Activated naive CD8-positive, alpha-beta T cell treated with anti-CD3 and anti-CD28 coated beads, Interleukin-2, amount 10 ng/mL, durations not matched to agents 7 days and 5 days (primary cell): ENCODE measurements around the gene GPR15LG. TPM values are rescaled to one million over a fixed set of nuclear protein-coding genes. Genes with fewer than 3 reads are reported as not detected.
"Not testable (repeated sequence)": the region's sequence is repeated elsewhere in the genome, so short reads cannot be mapped to it uniquely, and the experiment has no call there.

ENCODE experiments used
- ATAC-seq: fragments of 150-1000 bp; cut with Tn5 transposase; one replicate; pipeline ENCODE4 v1.10.0; 2021; ENCODE audit warnings: low read depth, moderate library complexity
- POLR2A ChIA-PET: fragments of 350-600 bp; sonication (Branson Sonifier 250); formaldehyde crosslinking; loops from one replicate; lab custom pipeline; 2021; ENCODE audit warnings: antibody characterized with exemption; lab: Charles Lee
- DNase-seq: peaks from one replicate; pipeline ENCODE4 v3.0.0; 2021
- H3K27ac Mint-ChIP-seq: one replicate; pipeline ENCODE4 v1.8.0; 2022; ENCODE audit warnings: mild to moderate bottlenecking, mixed read lengths
- H3K27me3 Mint-ChIP-seq: one replicate; pipeline ENCODE4 v1.8.0; 2022; ENCODE audit warnings: mild to moderate bottlenecking, moderate library complexity, mixed read lengths
- H3K36me3 Mint-ChIP-seq: one replicate; pipeline ENCODE4 v1.8.0; 2021; ENCODE audit warnings: mild to moderate bottlenecking, mixed read lengths
- H3K4me1 Mint-ChIP-seq: one replicate; pipeline ENCODE4 v1.8.0; 2021; ENCODE audit warnings: mixed read lengths
- H3K4me3 Mint-ChIP-seq: one replicate; pipeline ENCODE4 v1.8.0; 2022; ENCODE audit warnings: mild to moderate bottlenecking, moderate library complexity, mixed read lengths
- H3K9me3 Mint-ChIP-seq: one replicate; pipeline ENCODE4 v1.8.0; 2021; ENCODE audit warnings: mixed read lengths
- total RNA-seq, 2 experiments: library from RNA; stranded (reverse); gene quantifications; one replicate each; pipeline ENCODE4 v1.2.3, GENCODE V29; 2021

Gene GPR15LG
- total RNA-seq, 2 experiments from 2014 or later, result not detected

DNA sequence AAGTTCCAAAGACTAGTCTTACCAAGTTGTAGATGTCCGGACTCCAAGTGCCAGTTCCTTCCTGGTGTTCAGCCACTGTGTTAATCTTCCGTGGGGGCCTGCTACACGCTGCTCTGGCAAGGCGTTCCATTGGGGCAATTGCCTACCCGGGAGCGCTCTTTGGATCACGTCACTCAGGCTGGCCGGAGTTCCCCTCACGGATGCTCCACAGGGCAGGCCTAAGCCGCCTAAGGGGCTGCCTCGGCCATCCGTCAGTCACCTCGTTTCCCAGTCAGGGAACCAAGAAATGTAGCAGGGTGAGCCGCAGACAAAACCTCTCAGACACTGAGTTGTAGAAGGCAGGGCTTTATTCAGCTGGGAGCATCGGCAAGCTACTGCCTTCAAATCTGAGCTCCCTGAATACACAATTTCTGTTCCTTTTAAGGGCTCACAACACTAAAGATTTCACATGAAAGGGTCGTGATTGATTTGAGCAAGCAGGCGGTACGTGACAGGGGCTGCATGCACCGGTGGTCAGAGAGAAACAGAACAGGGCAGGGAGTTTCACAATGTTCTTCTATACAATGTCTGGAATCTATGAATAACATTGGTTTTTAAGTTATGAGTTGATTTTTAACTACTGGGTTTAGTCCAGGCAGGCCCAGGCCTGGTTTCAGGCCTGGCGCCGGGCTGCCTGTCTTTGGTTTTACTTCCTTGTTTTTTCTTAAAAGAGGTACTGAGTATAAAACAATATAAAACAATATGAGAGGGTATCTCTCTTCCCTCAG lies 1.7 kb upstream of the GPR15LG start:
- POLR2A ChIA-PET, result not testable (repeated sequence)

GRCh38 chr10:84172467-84173356 lies 889 bp upstream of the GPR15LG start:
- POLR2A ChIA-PET, result no interaction called here
- Mint-ChIP-seq H3K36me3 (no peaks in the 10 kb centered on the region), H3K27ac (peak overlapping the region; percentile 36), H3K27me3 (no peaks in the 10 kb centered on the region), H3K4me3 (no peak overlapping the region), H3K4me1 (peaks cover 4% of the 10 kb centered on the region), H3K9me3 (no peaks in the 10 kb centered on the region)
- ATAC-seq (no peak), DNase-seq (no peak)

More for the DNA sequence above, 1.7 kb upstream of the GPR15LG start:
- not testable (repeated sequence) for ATAC-seq, H3K4me1 Mint-ChIP-seq, H3K4me3 Mint-ChIP-seq, H3K27ac Mint-ChIP-seq, H3K9me3 Mint-ChIP-seq, DNase-seq, H3K36me3 Mint-ChIP-seq, H3K27me3 Mint-ChIP-seq

DNA sequence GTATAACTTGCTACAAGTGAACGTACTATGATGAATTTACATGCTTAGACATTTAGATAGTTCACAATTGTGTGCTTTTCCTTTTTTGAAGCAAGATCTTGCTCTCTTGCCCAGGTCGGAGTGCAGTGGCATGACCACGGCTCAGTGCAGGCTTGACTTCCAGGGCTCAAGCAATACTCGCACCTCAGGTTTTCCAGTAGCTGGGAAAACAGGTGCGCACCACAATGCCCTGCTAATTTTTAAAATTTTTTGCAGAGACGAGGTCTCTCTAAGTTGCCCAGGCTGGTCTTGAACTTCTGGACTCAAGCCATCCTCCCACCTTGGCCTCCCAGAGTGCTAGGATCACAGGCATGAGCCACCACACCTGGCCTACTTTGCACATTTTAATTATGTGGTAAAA lies 1.8 kb downstream of the GPR15LG start:
- POLR2A ChIA-PET, result no interaction called here
- Mint-ChIP-seq H3K9me3 (no peaks in the 10 kb centered on the region), H3K4me3 (no peak overlapping the region), H3K36me3 (no peaks in the 10 kb centered on the region), H3K27ac (no peak overlapping the region), H3K27me3 (no peaks in the 10 kb centered on the region), H3K4me1 (peaks cover 4% of the 10 kb centered on the region)
- no peak for DNase-seq
- ATAC-seq, result no peak

GRCh38 chr10:84176351-84176750 lies 2.8 kb downstream of the GPR15LG start:
- POLR2A ChIA-PET, result interaction anchor here (1.3 to 1.9 kb wide), 2 partner anchors 17 to 37 kb away, joined by 5 to 10 read pairs; partner anchors contain the start of gene GHITM
- no peaks in the 10 kb centered on the region for H3K27me3 Mint-ChIP-seq
- H3K9me3 Mint-ChIP-seq, result no peaks in the 10 kb centered on the region
- peaks cover 4% of the 10 kb centered on the region for H3K4me1 Mint-ChIP-seq
- ATAC-seq, result no peak
- no peaks in the 10 kb centered on the region for H3K36me3 Mint-ChIP-seq
- peak overlapping the region; percentile 75 for H3K27ac Mint-ChIP-seq
- H3K4me3 Mint-ChIP-seq, result no peak overlapping the region
- DNase-seq, result no peak

GRCh38 chr10:84176836-84177474 lies 3.4 kb downstream of the GPR15LG start:
- ATAC-seq (peak; percentile 12), DNase-seq (no peak)
- Mint-ChIP-seq H3K36me3 (no peaks in the 10 kb centered on the region), H3K27ac (peak overlapping the region; percentile 75), H3K4me3 (no peak overlapping the region), H3K4me1 (peaks cover 4% of the 10 kb centered on the region), H3K27me3 (no peaks in the 10 kb centered on the region), H3K9me3 (no peaks in the 10 kb centered on the region)
- POLR2A ChIA-PET, result interaction anchor here (0.9 to 1.9 kb wide), 6 partner anchors 16 to 38 kb away, joined by 3 to 10 read pairs (median 4); partner anchors contain the start of gene GHITM

DNA sequence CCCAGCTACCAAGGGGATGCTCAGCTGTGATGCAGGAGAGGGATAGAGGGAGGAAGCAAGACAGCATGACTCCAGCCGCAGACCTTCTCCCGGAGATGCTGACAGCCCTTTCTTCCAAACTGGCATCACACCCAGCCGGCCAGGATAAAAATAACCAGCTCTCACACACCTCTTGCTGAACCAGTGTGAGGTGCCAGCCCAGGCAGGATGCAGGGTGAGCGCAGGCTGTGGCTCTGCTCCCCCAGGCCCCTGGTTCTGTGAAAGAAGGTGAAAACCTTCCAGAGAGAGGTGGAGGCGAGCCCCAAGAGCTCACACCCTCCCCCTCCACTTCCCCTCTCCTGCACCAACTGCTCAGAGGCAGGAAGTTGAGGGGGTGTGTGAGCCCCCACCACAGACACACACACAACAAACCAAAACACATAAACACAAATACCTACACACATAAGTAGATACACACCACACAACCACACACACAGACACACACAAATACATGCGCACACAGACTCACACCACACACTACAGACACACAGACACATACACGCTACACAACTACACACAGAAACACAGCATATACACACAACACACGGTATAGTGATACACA lies 4.0 kb downstream of the GPR15LG start:
- DNase-seq (peak; percentile 66), ATAC-seq (peak; percentile 99)
- POLR2A ChIA-PET, result interaction anchor here (0.9 to 1.9 kb wide), 6 partner anchors 17 to 39 kb away, joined by 3 to 10 read pairs (median 4); partner anchors contain the start of gene GHITM
- Mint-ChIP-seq H3K27ac (no peak overlapping the region), H3K36me3 (no peaks in the 10 kb centered on the region), H3K4me3 (no peak overlapping the region), H3K27me3 (no peaks in the 10 kb centered on the region), H3K9me3 (no peaks in the 10 kb centered on the region), H3K4me1 (peaks cover 4% of the 10 kb centered on the region)

- ATAC-seq, result no peak
- H3K27me3 Mint-ChIP-seq, result no peaks in the 10 kb centered on the region
- H3K9me3 Mint-ChIP-seq, result no peaks in the 10 kb centered on the region
These were observed 4.6 kb downstream of the GPR15LG start for GRCh38 chr10:84178160-84178609.

DNA sequence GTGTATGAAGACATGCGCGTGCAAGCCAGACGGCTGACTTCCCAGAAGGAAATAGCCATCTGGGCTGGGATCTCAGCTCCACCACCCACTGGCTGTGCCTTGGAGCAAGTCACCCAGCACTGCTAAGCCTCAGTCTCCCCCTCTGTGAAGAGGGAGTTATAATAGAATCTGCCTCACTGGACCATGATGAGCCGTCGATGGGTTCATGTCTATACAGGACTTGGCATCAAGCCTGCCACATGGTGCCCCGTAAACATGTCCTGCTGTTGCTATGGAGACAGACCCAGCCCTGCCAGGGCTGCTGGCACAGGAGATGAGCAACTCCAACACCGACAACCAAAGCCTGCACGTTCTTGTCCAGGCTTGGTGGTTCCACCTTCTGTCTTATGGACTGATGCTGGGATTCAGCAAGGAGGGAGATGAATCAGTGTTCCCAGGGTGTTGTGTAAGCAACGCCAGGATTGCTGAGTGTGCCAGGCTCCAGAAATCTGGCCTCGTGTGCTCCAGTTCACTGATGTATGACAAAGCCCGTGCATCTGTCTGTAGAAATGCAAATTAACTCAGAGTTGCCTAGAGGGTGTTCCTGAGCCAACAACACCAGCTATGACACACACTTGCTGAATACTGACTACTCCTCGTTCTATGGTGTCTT lies 5.6 kb downstream of the GPR15LG start:
- POLR2A ChIA-PET, result no interaction called here
- Mint-ChIP-seq H3K27ac (no peak overlapping the region), H3K9me3 (no peaks in the 10 kb centered on the region), H3K36me3 (no peaks in the 10 kb centered on the region), H3K4me3 (no peak overlapping the region), H3K27me3 (no peaks in the 10 kb centered on the region), H3K4me1 (peaks cover 4% of the 10 kb centered on the region)
- no peak for DNase-seq
- no peak for ATAC-seq

More at GRCh38 chr10:84178160-84178609, 4.6 kb downstream of the GPR15LG start:
- POLR2A ChIA-PET, result interaction anchor here (0.9 to 1.9 kb wide), 5 partner anchors 17 to 39 kb away, joined by 3 to 10 read pairs (median 4); partner anchors contain the start of gene GHITM
- H3K27ac Mint-ChIP-seq, result no peak overlapping the region
- no peaks in the 10 kb centered on the region for H3K36me3 Mint-ChIP-seq
- DNase-seq, result no peak
- H3K4me1 Mint-ChIP-seq, result peaks cover 4% of the 10 kb centered on the region
- no peak overlapping the region for H3K4me3 Mint-ChIP-seq

DNA sequence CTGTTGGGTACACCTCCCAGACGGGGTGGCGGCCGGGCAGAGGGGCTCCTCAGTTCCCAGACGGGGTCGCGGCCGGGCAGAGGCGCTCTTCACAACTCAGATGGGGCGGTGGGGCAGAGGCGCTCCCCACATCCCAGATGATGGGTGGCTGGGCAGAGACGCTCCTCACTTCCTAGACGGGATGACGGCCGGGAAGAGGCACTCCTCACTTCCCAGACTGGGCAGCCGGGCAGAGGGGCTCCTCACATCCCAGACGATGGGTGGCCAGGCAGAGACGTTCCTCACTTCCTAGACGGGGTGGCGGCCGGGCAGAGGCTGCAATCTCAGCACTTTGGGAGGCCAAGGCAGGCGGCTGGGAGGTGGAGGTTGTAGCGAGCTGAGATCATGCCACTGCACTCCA lies 6.8 kb downstream of the GPR15LG start:
- H3K27ac Mint-ChIP-seq, H3K4me1 Mint-ChIP-seq, POLR2A ChIA-PET, H3K36me3 Mint-ChIP-seq, H3K4me3 Mint-ChIP-seq, H3K27me3 Mint-ChIP-seq, DNase-seq, H3K9me3 Mint-ChIP-seq, ATAC-seq: not testable (repeated sequence)

DNA sequence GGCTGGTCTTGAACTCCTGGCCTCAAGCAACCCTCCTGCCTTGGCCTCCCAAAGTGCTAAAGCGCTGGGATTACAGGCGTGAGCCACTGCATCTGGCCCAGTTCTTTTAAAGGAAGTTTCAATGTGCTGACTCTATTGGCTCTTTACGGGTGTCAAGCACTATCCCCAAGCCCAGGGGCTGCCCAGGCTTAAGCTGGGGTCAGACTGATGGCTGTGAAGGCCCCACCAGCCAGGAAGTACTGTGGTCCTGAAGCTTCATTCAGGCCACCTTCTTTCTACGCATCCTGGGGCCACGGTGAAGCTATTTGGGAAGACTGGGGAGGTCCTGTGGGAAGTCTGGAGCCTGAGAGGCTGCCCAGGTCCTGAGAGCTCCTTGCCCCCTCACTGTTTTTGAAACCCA lies 8.0 kb downstream of the GPR15LG start:
- Mint-ChIP-seq H3K27ac (no peak overlapping the region), H3K27me3 (no peaks in the 10 kb centered on the region), H3K4me1 (peaks cover 9% of the 10 kb centered on the region), H3K4me3 (no peak overlapping the region), H3K9me3 (no peaks in the 10 kb centered on the region), H3K36me3 (no peaks in the 10 kb centered on the region)
- ATAC-seq, result no peak
- POLR2A ChIA-PET, result no interaction called here
- DNase-seq, result no peak

- peak; percentile 70 for ATAC-seq
- Mint-ChIP-seq H3K9me3 (no peaks in the 10 kb centered on the region), H3K4me3 (peak overlapping the region; percentile 18), H3K27me3 (no peaks in the 10 kb centered on the region), H3K4me1 (peaks cover 6% of the 10 kb centered on the region), H3K36me3 (no peaks in the 10 kb centered on the region), H3K27ac (no peak overlapping the region)
- no peak for DNase-seq
- POLR2A ChIA-PET, result no interaction called here
These were observed 10.9 kb downstream of the GPR15LG start for GRCh38 chr10:84184517-84184916.

GRCh38 chr10:84185526-84186175 lies 12.1 kb downstream of the GPR15LG start:
- Mint-ChIP-seq H3K27ac (no peak overlapping the region), H3K27me3 (no peaks in the 10 kb centered on the region), H3K4me1 (peaks cover 6% of the 10 kb centered on the region), H3K9me3 (no peaks in the 10 kb centered on the region), H3K4me3 (no peak overlapping the region), H3K36me3 (no peaks in the 10 kb centered on the region)
- POLR2A ChIA-PET, result no interaction called here
- DNase-seq, result no peak
- no peak for ATAC-seq
